HG02571 (cell line): ENCODE results near the gene APAF1.

ENCODE experiments used
- ATAC-seq: cut with Tn5 transposase; IDR thresholded peaks from one replicate; pipeline ENCODE4 v1.9.1; 2021; ENCODE audit warnings: mild to moderate bottlenecking, moderate library complexity; ENCODE audit not compliant: unreplicated experiment

Gene APAF1

DNA sequence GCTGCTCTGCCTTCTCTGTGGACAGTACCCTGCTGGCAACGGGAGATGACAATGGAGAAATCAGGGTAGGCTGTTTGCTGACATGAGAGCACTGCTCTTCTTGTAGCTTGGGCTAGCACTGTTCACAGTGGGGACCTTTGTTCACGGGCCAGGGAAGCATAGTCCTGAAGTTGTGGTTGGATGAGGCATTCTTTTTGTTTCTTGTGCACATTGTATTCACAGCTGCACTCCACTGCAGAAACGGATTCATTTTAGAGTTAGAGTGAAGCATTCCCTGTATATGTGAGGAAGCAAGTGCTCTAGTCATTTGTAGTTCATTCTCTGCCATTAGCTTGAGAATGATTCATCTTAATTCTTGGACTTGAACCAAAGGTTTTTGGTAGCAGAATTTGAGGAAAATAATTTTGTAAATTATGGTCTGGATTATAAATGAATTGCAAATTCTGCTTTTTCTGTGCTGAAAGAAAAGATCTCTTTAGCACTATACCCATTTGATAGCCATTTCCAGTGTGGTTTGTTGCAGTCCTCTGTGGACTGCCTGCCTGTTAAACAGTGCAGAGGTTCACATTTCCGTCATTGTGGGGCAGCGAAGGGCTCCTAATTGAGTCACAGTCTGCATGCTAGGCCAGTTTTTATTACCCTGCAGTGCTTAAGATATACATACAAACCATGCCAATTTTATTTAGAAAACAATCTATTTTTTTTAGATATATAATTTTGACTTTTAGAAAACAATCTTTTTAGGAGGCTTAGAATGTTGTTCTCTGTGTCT, 80.6 kb downstream of the APAF1 start:
- peak; percentile 84 for ATAC-seq

DNA sequence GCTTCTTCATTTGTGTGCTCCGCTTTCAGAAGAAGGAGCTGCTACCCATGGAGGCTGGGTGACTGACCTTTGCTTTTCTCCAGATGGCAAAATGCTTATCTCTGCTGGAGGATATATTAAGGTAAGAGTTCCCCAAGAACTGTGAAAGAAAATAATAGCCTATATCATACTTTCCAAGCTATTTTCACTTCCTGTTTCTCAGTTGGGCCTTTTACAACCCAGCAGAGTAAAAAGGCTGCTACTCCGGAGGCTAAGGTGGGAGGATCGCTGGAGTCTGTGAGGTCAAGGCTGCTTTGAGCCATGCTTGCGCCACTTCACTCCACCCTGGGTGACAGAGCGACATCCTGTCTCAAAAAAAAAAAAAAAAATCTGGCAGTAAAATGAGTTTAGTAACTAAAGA, 82.1 kb downstream of the APAF1 start:
- ATAC-seq, result no peak

DNA sequence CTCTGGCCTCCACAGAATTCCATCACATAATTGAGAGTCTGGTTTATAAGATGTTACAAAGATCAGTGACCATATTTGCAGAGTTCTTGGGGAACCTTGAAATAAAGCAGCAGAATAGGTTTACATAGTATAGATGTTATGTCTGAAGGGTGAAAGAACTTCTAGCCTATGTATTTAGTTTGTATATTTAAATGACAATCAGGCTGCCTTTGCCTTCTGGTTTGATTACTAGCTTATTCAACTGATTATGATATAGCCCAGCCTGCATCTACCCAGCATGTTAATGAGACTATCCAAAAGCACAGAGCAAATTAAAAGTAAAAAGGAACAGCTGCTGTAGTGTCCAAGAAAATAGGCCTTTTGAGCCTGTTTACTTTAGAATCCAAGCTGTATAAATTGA, 85.3 kb downstream of the APAF1 start:
- ATAC-seq, result no peak

DNA sequence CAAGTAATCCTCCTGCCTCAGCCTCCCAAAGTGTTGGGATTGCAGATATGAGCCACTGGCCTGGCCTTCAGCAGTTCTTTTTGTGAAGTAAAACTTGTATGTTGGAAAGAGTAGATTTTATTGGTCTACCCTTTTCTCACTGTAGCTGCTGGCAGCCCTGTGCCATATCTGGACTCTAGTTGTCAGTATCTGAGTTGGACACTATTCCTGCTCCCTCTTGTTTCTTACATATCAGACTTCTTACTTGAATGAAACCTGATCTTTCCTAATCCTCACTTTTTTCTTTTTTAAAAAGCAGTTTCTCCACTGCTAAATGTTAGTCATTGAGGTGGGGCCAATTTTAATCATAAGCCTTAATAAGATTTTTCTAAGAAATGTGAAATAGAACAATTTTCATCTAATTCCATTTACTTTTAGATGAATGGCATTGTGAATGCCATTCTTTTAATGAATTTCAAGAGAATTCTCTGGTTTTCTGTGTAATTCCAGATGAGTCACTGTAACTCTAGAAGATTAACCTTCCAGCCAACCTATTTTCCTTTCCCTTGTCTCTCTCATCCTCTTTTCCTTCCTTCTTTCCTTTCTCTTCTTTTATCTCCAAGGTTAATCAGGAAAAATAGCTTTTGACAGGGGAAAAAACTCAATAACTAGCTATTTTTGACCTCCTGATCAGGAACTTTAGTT, 88.7 kb downstream of the APAF1 start:
- no peak for ATAC-seq

DNA sequence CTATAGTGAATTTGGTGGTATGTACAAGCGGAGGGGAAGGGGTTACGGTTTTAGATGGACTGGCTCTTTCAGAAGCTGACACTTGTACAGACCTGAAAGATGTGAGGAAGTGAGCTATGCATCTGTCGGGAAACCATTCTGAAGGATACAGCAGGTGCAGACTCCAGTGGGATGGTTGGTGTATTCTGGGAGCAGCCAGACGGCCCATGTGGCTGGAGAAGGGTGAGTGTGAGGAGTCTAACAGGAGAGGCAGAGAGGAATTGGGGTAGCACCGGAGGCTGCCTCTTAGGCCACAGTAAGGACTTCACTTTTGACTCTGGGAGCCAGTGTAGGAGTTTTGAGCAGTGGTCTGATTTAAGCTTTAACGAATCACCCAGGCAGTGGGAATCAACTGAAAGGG, 90.7 kb downstream of the APAF1 start:
- no peak for ATAC-seq

DNA sequence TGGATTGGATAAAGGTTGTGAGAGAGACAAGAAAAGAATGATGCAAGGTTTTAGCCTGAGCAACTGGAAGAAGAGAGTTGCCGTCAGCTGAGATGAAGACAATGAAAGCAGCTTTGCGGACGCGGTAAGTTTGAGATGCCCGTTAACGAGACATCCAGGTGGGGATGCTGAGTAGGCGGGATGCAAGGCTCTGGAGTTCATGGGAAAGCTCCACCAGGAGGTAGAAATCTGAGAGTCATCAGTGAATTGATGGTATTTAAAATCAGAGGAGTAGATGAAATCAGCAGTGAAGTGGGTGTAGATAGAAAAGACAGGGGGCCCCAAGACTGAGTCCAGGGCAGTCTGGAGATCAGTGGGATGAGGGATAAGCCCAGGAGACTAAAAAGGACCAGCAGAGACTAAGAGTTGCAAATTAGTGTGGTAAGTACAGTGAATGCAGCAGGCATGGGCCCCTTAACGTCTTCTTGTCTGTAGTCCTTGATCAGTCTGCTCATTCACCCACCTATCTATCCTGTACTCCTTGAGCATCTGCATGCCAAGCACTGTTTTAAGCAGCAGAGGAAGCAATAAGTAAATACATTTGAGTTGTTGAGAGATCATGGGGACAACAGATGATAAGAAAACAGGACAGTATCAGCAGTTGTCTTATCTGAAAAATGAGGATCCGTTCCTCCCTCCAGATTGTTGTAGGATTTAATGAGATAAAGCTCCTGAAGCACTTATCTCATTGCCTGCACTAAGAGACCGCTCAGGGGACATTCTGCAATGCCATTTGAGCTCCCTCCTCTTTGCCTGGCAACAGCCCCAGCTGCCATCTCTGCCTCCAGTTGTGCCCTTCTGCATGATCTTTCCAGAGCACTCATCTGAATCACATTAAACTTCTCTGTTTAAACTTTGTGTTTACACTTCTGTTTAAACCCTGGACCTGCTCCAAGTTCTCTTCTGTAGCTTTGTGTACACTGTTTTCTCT, 91.5 kb downstream of the APAF1 start:
- ATAC-seq, result no peak

DNA sequence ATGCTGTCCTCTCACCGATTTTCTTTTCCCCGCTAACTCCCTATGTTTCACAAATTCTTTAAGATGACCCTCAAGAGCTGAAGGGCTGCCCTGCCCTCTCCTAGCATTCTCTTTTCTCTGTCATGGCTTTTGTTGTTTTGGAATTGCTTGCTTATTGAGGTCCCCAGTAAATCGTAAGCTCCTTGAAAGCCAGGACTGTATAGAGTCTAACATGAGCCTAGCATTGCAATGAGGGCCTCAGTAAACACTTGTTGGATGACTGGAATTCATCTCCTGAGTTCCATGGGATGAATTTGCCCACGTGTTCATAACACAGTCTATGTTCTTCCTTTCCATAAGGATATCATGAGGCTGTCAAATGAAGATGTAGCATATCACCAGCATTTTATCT, 92.2 kb downstream of the APAF1 start:
- ATAC-seq, result no peak

DNA sequence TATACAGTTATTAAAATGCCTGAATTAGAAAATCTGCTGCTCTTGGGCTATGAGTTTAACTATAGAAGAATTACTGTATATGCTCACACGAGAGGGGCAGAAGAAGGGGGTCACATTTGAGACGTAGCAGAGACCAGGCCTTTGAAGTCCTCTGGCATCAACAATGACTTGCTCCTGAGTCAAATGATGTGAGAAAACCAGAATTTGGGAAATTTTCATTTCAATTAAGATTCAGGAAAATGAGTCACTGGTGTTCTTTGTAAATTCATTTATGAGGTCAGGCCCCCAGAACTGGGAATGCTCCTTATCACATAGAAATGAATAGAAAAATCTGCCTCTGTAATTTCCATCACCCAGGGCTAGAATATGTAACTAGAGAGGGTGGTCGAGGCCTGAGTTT, 92.9 kb downstream of the APAF1 start:
- no peak for ATAC-seq

DNA sequence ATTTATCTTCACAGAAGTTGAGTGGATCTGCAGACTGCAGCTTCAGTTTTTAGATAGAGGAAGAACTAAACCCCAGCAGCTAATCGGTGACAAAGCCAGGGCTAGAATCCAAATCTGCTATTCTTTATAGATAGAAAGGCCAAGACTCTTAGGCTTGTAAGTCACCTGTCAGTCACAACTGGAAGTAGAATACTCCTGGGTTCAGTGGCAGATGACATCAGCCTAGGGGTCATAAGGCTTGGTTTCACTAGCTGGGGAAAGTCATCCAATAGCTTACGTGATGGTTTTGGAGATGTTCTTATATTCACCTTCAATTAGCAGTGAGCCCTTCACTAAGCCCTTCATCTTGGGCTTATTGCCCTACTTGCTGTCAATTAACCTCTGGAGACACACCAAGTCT, 93.4 kb downstream of the APAF1 start:
- ATAC-seq, result no peak

DNA sequence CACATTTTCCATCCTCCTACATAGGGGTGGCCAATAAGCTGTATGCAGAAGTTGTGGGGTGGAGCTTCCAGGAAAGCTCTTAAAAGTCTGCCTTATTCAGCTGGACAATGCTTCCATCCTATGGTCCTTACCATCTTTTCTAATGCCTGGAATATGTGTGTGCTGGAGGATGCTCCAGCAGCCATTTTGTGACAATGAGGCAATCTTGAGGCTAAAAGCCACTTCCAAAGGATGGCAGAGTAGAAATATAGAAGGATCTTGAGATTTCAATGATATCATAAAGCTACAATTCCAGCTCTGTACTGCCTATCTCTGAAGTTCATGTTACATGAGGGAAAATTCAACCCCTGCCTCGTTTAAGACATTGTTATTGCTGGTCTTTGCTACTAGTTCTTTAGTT, 95.7 kb downstream of the APAF1 start:
- no peak for ATAC-seq

DNA sequence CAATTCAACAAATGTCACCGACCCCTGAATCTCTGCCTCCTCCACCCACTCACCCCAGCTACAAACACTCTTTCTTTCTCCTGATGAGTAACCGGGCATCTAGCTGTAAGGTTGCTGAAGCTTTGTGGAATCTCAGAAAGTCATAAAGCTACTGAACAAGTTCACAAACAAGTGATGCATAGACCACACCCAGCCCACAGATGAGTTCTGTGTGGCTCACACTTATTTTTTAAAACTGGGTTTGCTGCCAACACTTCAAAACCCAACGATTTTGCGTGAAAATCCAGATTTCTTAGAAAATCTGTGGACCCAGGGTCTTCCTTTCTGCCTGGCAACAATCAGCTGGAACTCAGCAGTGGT, 96.1 kb downstream of the APAF1 start:
- ATAC-seq, result no peak

DNA sequence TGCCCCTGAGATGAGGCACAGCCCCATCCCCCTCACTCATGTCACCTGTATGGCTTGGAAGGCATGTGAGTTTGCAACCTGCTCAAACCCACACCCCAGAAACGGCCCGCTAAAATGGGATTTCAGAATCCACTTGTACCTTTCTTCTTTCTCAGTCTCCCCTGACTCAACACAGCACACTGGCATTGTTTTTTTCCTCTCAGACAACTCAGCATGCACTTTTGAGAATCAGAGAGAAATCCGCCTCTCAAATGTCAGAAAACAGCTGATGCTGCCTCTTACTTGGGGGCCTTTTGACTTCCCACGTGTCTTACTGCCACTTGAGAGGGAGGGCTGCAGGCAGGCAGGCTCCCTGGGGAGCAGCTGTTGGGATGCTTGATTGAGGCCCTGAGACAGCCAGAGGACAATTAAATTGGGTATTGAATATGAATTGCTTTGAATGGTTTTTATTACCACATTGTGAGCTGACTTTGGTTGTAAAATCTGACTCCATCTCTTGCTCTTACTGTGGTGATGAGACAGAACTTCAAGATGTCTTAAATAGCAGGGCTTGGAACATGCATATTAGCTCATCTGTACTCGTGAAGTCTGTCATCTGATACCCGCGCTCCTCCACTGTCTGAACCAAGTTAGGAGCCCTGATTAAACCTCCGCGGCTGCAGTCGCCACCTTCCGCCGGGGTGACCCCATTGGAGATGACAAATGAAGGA, 96.6 kb downstream of the APAF1 start:
- no peak for ATAC-seq

DNA sequence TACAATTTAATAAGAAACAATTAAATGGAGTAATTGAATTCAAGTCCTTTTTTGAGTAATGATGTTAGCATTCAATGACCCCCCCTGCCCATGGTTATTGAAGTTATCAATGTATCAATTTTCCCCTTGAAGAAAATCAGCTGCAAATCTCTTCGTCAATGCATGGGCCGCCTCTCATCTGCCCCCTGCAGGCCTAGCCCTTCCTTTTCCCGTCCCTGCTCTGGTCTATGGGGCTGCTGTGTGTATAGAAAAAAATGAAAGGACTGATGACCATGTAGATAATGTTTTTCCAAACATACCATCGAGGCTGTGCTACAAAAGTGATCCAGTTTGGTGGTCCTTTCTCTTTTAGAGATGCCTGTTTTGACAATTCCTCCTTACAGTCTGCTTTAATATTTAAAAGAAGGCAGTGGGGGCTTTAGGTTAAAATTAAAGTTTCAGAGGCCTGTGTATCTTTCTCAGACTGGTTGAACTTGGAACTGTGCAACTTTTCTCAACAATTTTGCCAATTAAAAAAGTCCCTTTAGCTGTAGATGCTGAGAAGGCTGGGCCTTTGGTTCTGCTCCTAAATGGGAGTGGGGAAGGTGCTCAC, 98.4 kb downstream of the APAF1 start:
- peak; percentile 55 for ATAC-seq

DNA sequence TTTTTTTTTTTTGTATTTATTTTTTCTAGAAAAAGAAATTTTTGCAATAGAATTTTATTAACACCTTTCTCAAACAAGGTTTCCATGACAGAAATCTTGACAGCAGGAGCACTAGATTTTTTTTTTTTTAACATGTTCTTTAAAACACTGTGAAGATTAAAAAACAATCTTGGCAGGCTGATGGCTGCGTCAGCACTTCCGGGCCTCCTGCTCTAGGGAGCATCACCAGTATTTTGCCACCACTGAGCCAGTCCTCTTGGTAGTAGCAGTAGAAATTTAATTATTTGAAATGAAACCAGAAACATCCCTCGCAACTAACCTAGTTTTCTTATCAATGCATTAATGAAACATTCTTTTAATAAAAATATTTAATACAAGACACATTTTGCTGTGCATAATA, 99.6 kb downstream of the APAF1 start:
- ATAC-seq, result no peak

DNA sequence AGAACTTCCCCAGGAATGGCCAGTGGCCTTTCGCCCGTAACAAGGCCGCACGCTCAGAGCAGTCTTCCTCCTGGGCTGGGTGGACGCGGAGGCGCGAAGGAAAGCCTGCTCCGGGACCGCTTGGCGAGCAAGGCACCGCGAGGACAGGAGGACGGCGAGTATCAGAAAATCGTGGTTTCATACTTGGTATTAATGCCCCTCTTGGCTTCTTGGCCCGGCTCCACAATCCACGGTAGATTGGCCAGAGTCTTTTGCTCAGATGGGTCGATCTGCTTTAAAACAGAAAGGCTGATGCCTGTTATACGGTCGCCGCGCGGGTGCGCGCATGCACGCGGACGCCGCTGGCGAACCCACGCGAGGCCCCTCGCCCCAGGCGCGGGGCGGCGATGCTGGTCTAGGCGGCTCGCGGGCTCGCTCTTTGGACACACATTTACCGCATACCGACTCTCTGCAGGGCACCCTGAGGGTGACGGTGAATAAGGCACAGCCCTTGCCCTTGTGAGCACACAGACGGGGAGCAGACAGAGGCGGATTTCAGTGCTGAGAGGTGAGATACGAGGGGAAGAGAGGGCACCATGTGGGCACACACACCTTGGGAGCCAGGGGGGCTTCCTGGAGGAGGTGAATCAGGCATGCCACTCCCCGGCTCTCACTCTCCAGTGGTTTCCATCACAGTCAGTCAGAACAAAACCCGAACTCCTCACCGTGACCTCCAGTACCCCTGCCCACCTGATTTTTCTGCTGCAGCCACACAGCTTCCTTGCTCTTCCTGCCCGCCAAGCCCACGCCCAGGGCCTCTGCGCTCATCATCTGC, 100.7 kb downstream of the APAF1 start:
- ATAC-seq, result no peak

DNA sequence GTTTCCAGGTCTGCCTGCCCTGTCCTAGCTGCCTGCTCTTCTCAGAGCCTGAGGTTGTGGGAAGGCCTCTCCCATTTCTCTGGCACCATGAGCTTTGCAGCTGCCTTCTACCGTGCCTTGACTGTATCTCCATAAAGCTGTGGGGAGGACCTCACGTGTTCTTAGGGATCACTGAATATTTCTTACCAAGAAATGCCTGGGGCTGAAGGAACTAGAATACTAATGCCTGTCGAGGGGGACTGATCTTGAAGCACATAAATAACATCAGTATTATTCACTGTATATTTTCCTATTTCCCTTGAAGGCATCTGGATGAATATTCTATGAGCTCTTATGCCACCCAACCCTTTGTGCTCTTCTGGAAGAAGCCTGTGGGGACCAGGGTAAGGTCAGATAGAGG, 103.4 kb downstream of the APAF1 start:
- ATAC-seq, result no peak

DNA sequence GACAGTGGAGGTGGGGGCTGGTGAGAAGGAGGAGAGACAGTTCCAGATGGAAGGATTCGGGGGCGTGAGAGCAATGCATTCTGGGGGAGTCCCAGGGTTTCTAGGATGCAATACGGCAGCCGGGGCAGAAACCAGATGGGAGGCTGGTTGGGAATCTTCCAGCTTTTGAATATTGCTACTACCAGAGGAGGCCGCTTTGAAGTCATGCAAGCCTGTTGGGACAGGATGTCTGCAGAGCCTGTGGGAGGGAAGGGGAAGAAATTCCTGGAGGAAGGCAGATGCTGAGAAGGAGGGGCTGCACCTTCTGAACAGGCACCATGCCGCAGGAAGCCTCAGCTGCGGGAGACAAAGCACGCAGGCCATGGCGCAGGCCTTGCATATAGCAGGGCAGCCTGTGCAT, 105.4 kb downstream of the APAF1 start:
- ATAC-seq, result no peak

DNA sequence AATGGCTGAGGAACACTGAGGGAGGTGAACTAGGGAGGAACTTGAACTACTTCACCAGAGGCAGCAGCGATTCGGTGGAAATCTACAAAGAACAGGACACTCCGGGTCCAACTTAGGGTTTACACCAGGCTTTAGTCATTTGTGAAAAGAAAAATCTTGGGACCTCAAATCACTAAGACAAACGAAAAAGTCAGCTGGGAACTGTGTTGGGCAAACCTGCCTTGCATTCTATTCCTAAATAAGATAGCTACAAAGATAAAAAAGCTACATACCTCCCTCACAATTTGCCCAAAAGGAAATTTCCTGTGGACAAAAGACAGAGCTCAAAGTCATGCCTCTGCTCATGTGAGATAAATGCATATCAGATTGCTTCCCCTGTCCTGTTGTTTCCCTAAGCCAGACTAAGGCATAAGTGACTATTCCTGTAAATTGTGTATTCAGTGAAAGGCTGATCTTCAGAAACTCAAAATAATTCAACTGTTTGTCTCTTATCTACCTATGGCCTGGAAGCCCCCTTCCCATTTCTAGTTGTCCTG, 106.6 kb downstream of the APAF1 start:
- ATAC-seq, result no peak

DNA sequence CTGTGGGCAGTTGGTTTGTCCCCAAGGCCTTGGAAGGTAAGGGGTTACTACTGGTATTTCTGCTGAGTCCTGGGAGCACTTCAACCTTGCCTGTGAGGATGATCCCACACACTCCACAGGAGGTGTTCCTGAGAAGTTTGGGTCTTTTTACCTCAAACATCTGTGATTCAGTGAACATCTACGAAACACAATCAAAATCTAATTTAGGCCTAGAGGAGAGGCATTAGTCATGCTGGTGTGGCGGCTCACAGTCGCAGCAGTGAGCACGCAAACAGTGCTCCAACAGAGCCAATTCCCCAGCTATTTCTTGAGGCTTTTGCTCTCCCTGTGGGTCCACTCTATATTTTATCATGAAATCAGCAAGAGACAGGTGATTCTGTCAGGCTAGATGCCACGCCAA, 107.6 kb downstream of the APAF1 start:
- no peak for ATAC-seq

DNA sequence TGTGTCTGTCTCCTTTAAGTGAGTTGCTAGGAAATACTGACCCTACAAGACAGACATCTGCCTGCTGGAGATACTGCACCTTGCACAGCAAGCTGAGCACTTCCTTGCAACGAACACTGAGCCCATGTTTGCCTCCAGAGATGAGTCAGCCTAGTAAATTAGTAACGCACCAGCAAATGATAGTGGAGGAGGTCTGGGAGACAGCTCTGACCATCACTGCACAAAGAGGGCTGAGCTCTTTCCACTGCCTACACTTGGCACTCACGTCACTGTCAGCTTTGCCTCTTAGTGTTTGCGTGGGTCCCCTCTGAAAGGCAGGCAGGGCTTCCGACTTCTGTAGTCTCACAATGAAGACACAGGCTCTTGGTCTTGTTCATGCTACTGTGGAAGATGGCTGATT, 109.0 kb downstream of the APAF1 start:
- ATAC-seq, result peak; percentile 99
